Tibial nerve (tissue), 4 donors: ENCODE measurements around the gene ADORA1. TPM values are rescaled to one million over a fixed set of nuclear protein-coding genes. Genes with fewer than 3 reads are reported as not detected.

Source experiments
- DNase-seq, 2 donors: peaks; one replicate each; pipeline ENCODE4 v3.0.0-alpha.2; 2019; ENCODE audit warnings: low spot score in 2 of 2
- H3K27ac ChIP-seq, 4 donors: fragments of 200-600 bp; sonication (generic) in 3 of 4; one replicate each; pipeline ENCODE4 v1.5.1; 2017 to 2019; ENCODE audit warnings: mild to moderate bottlenecking in 1 of 4
- H3K27me3 ChIP-seq, 2 donors: fragments of 200-600 bp; sonication (generic) in 1 of 2; one replicate each; pipeline versions ENCODE4 v1.5.1 to v1.6.0; 2017 to 2019
- H3K36me3 ChIP-seq, 3 donors: fragments of 200-600 bp; sonication (generic); one replicate each; pipeline ENCODE4 v1.5.1; 2018 to 2019
- H3K4me1 ChIP-seq, 4 donors: fragments of 200-600 bp; sonication (generic) in 3 of 4; one replicate each; pipeline ENCODE4 v1.5.1; 2017 to 2019
- H3K4me3 ChIP-seq, 4 donors: fragments of 200-600 bp; sonication (generic) in 3 of 4; one replicate each; pipeline ENCODE4 v1.5.1; 2017 to 2019; ENCODE audit warnings: mild to moderate bottlenecking in 1 of 4, moderate library complexity in 1 of 4
- H3K9me3 ChIP-seq, 4 donors: fragments of 200-600 bp; sonication (generic) in 3 of 4; one replicate each; pipeline ENCODE4 v1.5.1; 2017 to 2019
- CTCF ChIP-seq, 5 experiments: fragments of 200-600 bp in 3 of 5; fragments of 450-650 bp in 2 of 5; sonication (generic) in 3 of 5; IDR thresholded peaks; one replicate each; pipeline ENCODE4 v1.5.1; 2016 to 2019; ENCODE audit warnings: antibody characterized with exemption in 5 of 5, mild to moderate bottlenecking in 3 of 5, moderate library complexity in 2 of 5
- EP300 ChIP-seq, 2 donors: sonication (generic); formaldehyde crosslinking; IDR thresholded peaks; one replicate each; pipeline ENCODE4 v1.6.1; 2017; ENCODE audit warnings: antibody characterized with exemption in 2 of 2, mild to moderate bottlenecking in 1 of 2
- POLR2A ChIP-seq, 2 donors: fragments of 450-650 bp; IDR thresholded peaks; one replicate each; pipeline ENCODE4 v1.6.1; 2017; ENCODE audit warnings: antibody characterized with exemption in 2 of 2, mild to moderate bottlenecking in 2 of 2, moderate library complexity in 2 of 2
- WGBS, 2 donors: methylation state at CpG; one replicate each; pipeline ENCODE4 v1.1.5; 2018; 5-methylcytosine and 5-hydroxymethylcytosine counted together
- total RNA-seq, 4 donors: library from RNA; depleted of rRNA; stranded (reverse); fragments of >200 nt; gene quantifications; one replicate each; pipeline ENCODE4 v1.1.0, GENCODE V29; 2016

Gene ADORA1
- total RNA-seq, 4 donors from 2014 or later, result 0.30 to 2.2 (median 0.96) TPM

- H3K4me1 ChIP-seq, result peaks cover 0 to 4% (median 0%) of the 10 kb centered on the region in 4 donors
- WGBS, 2 donors, result 82 to 83% methylated on average over 8 of the region's 8 CpGs
- no peaks in the 10 kb centered on the region for H3K9me3 ChIP-seq
- TF ChIP-seq CTCF (IDR thresholded peaks at IDR 0.05) (no peak), EP300 (IDR thresholded peaks at IDR 0.05) (no peak), POLR2A (IDR thresholded peaks at IDR 0.05) (no peak)
- no peak overlapping the region for H3K4me3 ChIP-seq
- H3K27me3 ChIP-seq, result no peaks in the 10 kb centered on the region
- no peaks in the 10 kb centered on the region for H3K36me3 ChIP-seq
- no peak overlapping the region for H3K27ac ChIP-seq
- no peak for DNase-seq
Measured at GRCh38 chr1:203170625-203171330, 43.3 kb downstream of the ADORA1 start.

- no peak overlapping the region for H3K4me3 ChIP-seq
- no peaks in the 10 kb centered on the region for H3K9me3 ChIP-seq
- no peak for DNase-seq
- TF ChIP-seq POLR2A (IDR thresholded peaks at IDR 0.05) (no peak), CTCF (IDR thresholded peaks at IDR 0.05) (no peak), EP300 (IDR thresholded peaks at IDR 0.05) (no peak)
- H3K4me1 ChIP-seq, result peaks cover 0 to 4% (median 0%) of the 10 kb centered on the region in 4 donors
- WGBS, 2 donors, result 89 to 95% methylated on average over 17 to 20 of the region's 22 CpGs
- no peak overlapping the region for H3K27ac ChIP-seq
- H3K36me3 ChIP-seq, result no peaks in the 10 kb centered on the region
- no peaks in the 10 kb centered on the region for H3K27me3 ChIP-seq
Measured at GRCh38 chr1:203171341-203172183, 44.0 kb downstream of the ADORA1 start.

GRCh38 chr1:203172184-203173010 lies 44.9 kb downstream of the ADORA1 start:
- H3K27ac ChIP-seq, result no peak overlapping the region
- H3K36me3 ChIP-seq, result no peaks in the 10 kb centered on the region
- WGBS, 2 donors, result 62 to 71% methylated on average over 5 to 8 of the region's 8 CpGs
- no peaks in the 10 kb centered on the region for H3K27me3 ChIP-seq
- no peaks in the 10 kb centered on the region for H3K9me3 ChIP-seq
- no peak overlapping the region for H3K4me3 ChIP-seq
- DNase-seq, result no peak
- H3K4me1 ChIP-seq, result no peaks in the 10 kb centered on the region
- TF ChIP-seq EP300 (IDR thresholded peaks at IDR 0.05), result no peak
- TF ChIP-seq CTCF (IDR thresholded peaks at IDR 0.05), result peak; percentile 52 to 69 (median 53)
- TF ChIP-seq POLR2A (IDR thresholded peaks at IDR 0.05), result no peak

GRCh38 chr1:203173011-203173555 lies 45.6 kb downstream of the ADORA1 start:
- no peaks in the 10 kb centered on the region for H3K4me1 ChIP-seq
- TF ChIP-seq POLR2A (IDR thresholded peaks at IDR 0.05), result no peak
- no peak for TF ChIP-seq EP300 (IDR thresholded peaks at IDR 0.05)
- no peak for TF ChIP-seq CTCF (IDR thresholded peaks at IDR 0.05)
- H3K27ac ChIP-seq, result no peak overlapping the region
- H3K4me3 ChIP-seq, result no peak overlapping the region
- WGBS, 2 donors, result 69 to 83% methylated on average over 2 of the region's 2 CpGs
- no peaks in the 10 kb centered on the region for H3K36me3 ChIP-seq
- no peaks in the 10 kb centered on the region for H3K27me3 ChIP-seq
- DNase-seq, result no peak
- H3K9me3 ChIP-seq, result no peaks in the 10 kb centered on the region
